ENCODE data around the gene SHISA4. TPM values are rescaled to one million over a fixed set of nuclear protein-coding genes. Genes with fewer than 3 reads are reported as not detected.
A peak's percentile ranks its signal among the peaks of the same experiment; 100 is the strongest.

SHISA4 gene
- total RNA-seq, 2 experiments from 2014 or later: 0.14 to 0.26 TPM

DNA sequence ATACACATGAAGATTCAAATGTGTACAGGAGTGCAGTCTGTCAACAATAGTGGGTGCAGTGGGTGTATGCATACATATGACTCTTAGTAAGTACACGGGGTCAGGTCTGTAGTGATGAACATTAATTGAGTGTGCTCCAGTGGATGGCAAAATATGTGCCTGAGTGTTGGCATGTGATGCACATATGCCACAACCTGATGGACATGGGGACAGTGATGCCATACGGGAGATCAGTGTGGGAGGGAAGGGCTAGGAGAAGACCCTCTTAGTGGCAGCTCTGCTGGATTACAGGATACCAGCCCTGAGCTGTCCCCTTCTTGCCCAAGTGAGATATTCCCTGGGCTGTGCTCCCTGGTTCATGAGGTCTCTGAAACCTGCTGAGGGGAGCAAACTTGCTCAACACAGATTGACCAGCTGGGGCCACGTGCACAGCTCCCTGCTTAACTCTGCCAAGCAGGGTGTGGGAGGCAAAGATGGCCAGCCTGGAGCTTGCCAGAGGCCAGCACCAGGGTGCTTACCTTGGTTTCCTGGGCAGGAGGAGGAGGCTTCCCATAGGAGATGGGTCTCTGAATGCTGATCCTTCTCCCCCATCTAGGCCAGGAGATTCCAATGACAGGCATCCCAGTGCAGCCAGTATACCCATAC is 2.2 kb downstream of the SHISA4 start:
- Mint-ChIP-seq H3K27ac (no peak overlapping the region), H3K36me3 (ENCODE audit: low read depth) (no peaks in the 10 kb centered on the region), H3K9me3 (ENCODE audit: low read depth) (no peaks in the 10 kb centered on the region), H3K4me1 (peaks cover 4% of the 10 kb centered on the region), H3K27me3 (peaks cover 36% of the 10 kb centered on the region), H3K4me3 (no peak overlapping the region)
- DNase-seq (no peak), ATAC-seq (no peak)
- CTCF ChIA-PET: interaction anchor here (0.7 kb wide), 1 partner anchor 142 kb away, joined by 4 read pairs; no protein-coding TSS in a partner anchor
- intact Hi-C loops (cut with DNase I, micrococcal nuclease): no loop called here
- POLR2A ChIA-PET: no interaction called here

DNA sequence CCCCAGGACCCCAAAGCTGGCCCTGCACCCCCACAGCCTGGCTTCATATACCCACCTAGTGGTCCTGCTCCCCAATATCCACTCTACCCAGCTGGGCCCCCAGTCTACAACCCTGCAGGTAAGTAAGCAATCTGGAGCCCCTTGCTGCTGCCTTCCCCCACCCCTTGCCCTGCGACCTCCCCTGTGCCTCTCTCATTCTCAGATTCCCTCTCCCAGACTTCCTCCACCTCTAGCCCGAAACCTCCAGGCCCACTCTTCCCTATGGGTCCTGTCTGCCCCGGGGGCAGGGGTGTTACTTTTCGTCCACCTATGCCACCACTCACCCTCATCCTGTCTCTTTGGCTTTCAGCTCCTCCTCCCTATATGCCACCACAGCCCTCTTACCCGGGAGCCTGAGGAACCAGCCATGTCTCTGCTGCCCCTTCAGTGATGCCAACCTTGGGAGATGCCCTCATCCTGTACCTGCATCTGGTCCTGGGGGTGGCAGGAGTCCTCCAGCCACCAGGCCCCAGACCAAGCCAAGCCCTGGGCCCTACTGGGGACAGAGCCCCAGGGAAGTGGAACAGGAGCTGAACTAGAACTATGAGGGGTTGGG is 2.9 kb downstream of the SHISA4 start:
- DNase-seq: no peak
- POLR2A ChIA-PET: no interaction called here
- H3K4me1 Mint-ChIP-seq: peaks cover 8% of the 10 kb centered on the region
- no peaks in the 10 kb centered on the region for H3K9me3 Mint-ChIP-seq (ENCODE audit: low read depth)
- intact Hi-C loops (cut with DNase I, micrococcal nuclease): no loop called here
- H3K36me3 Mint-ChIP-seq (ENCODE audit: low read depth): no peaks in the 10 kb centered on the region
- peaks cover 36% of the 10 kb centered on the region for H3K27me3 Mint-ChIP-seq
- ATAC-seq: no peak
- CTCF ChIA-PET: interaction anchor here (0.7 kb wide), 1 partner anchor 141 kb away, joined by 4 read pairs; no protein-coding TSS in a partner anchor
- H3K27ac Mint-ChIP-seq: no peak overlapping the region
- H3K4me3 Mint-ChIP-seq: no peak overlapping the region

DNA sequence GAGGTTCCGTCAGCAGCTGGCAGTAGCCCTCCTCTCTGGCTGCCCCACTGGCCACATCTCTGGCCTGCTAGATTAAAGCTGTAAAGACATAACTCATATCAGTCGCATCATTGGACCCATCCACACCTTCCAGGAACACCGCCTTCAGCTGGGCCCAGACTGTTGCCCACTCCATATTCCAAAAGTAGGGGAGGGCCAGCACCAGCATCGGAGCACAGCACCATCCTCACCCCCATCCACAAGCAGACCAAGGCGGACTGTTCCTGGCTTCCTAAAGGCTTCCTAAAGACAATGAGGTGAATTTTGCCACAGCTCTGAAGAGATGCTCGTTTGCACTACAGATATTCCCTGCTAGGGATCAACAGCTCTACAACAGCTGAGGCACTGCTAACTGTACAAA is 3.5 kb downstream of the SHISA4 start:
- intact Hi-C loops (cut with DNase I, micrococcal nuclease): no loop called here
- Mint-ChIP-seq H3K9me3 (ENCODE audit: low read depth) (no peaks in the 10 kb centered on the region), H3K36me3 (ENCODE audit: low read depth) (no peaks in the 10 kb centered on the region), H3K27me3 (peaks cover 29% of the 10 kb centered on the region), H3K4me1 (peaks cover 8% of the 10 kb centered on the region), H3K4me3 (no peak overlapping the region), H3K27ac (no peak overlapping the region)
- DNase-seq: no peak
- ChIA-PET CTCF (interaction anchor here (5.8 kb wide), 1 partner anchor 81 kb away, joined by 93 read pairs; no protein-coding TSS in a partner anchor), POLR2A (no interaction called here)
- ATAC-seq: no peak

DNA sequence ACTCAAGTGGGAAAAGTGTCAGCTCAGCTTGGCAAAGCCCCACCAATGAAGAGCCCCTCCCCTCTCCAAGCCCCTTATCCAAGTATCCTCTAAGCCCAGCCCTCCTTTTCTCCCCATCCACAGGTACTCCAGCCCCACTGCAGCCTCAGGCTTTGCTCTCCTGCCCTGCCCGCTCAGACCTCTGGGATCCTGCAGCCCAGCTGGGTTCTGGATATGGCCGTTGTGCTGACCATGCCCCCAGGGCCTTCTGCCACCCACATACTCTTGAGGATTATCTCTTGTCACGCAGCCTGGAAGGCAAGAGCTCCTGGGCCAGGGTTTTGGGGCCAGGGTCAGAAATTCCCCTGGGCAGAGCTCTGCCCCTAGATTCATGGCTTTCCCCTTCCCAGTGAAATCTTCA is 4.7 kb downstream of the SHISA4 start:
- Mint-ChIP-seq H3K4me3 (no peak overlapping the region), H3K27ac (no peak overlapping the region), H3K9me3 (ENCODE audit: low read depth) (no peaks in the 10 kb centered on the region), H3K27me3 (peaks cover 21% of the 10 kb centered on the region), H3K36me3 (ENCODE audit: low read depth) (no peaks in the 10 kb centered on the region), H3K4me1 (peaks cover 8% of the 10 kb centered on the region)
- intact Hi-C loops (cut with DNase I, micrococcal nuclease): no loop called here
- ChIA-PET CTCF (interaction anchor here (0.6 to 5.8 kb wide), 9 partner anchors 9 to 1392 kb away, joined by 3 to 93 read pairs (median 3); no protein-coding TSS in a partner anchor), POLR2A (no interaction called here)
- ATAC-seq: no peak
- DNase-seq: no peak

DNA sequence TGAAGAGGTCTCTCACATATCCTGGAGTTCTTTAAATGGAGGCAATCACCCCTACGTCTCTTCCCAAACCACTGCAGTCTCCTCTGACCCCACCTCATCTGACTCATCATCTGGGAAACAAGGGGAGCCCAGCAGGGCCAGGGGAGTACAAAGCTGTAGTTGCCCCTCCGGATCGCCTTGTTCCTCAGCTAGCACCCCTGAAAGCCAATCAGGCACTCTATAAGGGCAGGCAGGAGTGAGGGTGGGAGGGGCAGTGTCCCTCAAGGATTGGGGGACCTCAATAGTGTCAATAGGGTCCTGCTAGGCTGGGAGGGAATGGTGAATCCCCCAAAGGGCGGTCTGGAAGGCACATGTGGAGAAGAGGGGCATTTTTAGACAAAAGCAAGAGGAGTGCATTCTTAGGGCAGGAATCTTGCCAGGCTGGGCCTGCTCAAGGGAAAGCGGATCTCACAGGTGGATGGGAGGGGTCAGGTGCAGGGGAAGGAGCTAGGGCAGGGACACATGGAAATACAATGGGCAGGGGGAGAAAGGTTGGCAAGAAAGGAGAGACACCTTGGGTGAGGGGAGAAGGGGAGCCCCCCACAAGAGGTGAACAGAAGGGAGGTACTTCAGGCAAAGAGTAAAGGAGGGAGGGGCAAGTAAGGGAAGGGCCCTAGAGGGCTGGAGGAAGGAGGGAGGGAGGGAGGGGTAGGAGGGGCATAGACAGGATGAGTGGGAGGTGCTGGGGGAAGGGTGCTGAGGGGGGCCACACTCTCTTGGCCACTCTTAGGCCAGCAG is 5.8 kb downstream of the SHISA4 start:
- no peaks in the 10 kb centered on the region for H3K36me3 Mint-ChIP-seq (ENCODE audit: low read depth)
- intact Hi-C loops (cut with DNase I, micrococcal nuclease): loop anchor here in 1 of 2 experiments (5.0 kb wide), 1 partner anchor 63 kb away; the partner anchor contains the start of gene TIMM17A
- POLR2A ChIA-PET: no interaction called here
- no peak overlapping the region for H3K4me3 Mint-ChIP-seq
- ATAC-seq (no peak), DNase-seq (no peak)
- no peak overlapping the region for H3K27ac Mint-ChIP-seq
- CTCF ChIA-PET: interaction anchor here (0.6 to 5.8 kb wide), 15 partner anchors 8 to 1011 kb away, joined by 3 to 93 read pairs (median 9); partner anchors contain the start of genes RNPEP and TIMM17A
- no peaks in the 10 kb centered on the region for H3K9me3 Mint-ChIP-seq (ENCODE audit: low read depth)
- peaks cover 6% of the 10 kb centered on the region for H3K4me1 Mint-ChIP-seq
- peaks cover 19% of the 10 kb centered on the region for H3K27me3 Mint-ChIP-seq

DNA sequence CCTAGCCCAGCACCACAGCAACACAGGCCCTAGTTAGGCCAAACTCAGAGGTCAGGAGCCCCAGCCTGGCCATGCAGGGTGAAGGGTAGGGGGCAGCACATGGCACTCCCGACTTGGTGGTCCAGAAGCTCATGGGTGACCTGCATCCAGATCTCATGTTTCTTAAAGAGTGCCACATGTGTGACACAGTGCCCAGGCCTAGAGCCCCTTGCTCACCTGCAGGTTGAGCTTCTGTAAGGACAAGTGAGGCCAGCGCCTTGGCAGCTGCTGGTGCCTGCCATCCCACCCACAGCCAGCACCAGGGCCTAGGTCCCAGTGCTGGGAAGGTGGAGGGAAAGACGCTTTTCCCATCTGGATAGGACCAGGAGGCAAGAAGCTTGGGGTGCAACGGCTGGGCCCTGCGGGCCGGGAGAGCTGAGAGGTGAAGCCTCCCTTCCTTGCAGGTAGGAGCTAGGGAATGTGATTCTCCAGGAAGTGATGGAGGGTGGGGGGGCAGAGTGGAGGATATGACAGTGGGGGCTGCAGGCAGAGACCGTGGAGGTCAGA is 6.5 kb downstream of the SHISA4 start:
- Mint-ChIP-seq H3K36me3 (ENCODE audit: low read depth) (no peaks in the 10 kb centered on the region), H3K4me1 (peaks cover 5% of the 10 kb centered on the region), H3K4me3 (no peak overlapping the region), H3K9me3 (ENCODE audit: low read depth) (no peaks in the 10 kb centered on the region), H3K27me3 (peaks cover 17% of the 10 kb centered on the region), H3K27ac (no peak overlapping the region)
- intact Hi-C loops (cut with DNase I, micrococcal nuclease): loop anchor here in 1 of 2 experiments (5.0 kb wide), 1 partner anchor 62 kb away; the partner anchor contains the start of gene TIMM17A
- CTCF ChIA-PET: interaction anchor here (0.5 to 5.8 kb wide), 41 partner anchors 9 to 825 kb away, joined by 3 to 93 read pairs (median 5); partner anchors contain the start of genes LMOD1, PTPN7, RNPEP and TIMM17A
- ATAC-seq (no peak), DNase-seq (no peak)
- POLR2A ChIA-PET: interaction anchor here (0.6 to 1.1 kb wide), 3 partner anchors 60 to 204 kb away, joined by 4 to 7 read pairs (median 6); partner anchors contain the start of gene TIMM17A

DNA sequence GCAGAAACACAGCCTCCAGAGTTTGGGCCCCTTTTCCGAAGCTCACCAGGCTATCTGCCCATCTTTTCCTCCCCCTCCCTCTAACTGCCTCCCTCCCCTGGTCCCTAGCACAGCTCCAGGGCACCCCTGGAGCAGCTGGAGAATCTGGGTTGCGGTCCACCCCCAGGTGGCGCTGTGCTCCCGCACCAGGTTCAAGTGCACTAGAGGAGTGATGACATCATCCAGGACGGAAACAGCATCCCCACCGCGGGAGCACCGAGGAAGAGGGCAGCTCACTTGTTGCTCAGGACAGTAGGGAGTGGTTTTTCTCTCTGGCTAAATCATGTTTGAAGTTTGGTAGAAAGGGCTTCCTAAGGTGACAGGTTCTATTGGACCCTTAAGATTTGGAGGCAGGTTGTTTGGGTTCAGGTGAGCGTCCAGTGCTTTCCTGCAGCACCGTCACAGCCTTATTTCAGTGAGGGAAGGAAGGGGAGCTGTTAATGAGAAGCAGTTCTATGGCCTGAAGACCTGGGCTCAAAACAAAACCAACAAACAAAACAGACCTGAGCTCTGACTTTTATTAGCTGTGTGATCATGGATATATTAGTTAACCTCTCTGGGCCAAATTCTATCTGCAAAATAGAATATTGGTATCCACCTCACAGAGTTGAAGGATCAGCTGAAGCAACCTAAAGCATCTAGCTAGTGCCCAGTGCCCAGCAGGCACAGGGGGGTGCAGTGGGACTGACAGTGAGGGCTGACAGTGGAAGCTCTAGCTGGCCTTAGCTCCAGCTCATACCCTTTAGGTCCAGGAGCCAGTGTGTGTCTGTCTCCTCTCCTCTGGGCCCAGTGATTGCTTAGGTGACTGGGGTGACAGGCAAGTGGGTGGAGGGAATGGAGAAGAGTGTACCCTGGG is 7.5 kb downstream of the SHISA4 start:
- ChIA-PET POLR2A (interaction anchor here (0.6 to 1.1 kb wide), 6 partner anchors 17 to 203 kb away, joined by 3 to 8 read pairs (median 5); partner anchors contain the start of gene TIMM17A), CTCF (interaction anchor here (0.5 to 5.8 kb wide), 60 partner anchors 8 to 1302 kb away, joined by 3 to 93 read pairs (median 4); partner anchors contain the start of genes IPO9, LMOD1, PTPN7 and RNPEP)
- Mint-ChIP-seq H3K36me3 (ENCODE audit: low read depth) (no peaks in the 10 kb centered on the region), H3K4me1 (peaks cover 5% of the 10 kb centered on the region), H3K27ac (peak overlapping the region; percentile 56), H3K4me3 (peak overlapping the region; percentile 41), H3K9me3 (ENCODE audit: low read depth) (no peaks in the 10 kb centered on the region), H3K27me3 (peaks cover 11% of the 10 kb centered on the region)
- intact Hi-C loops (cut with DNase I, micrococcal nuclease): loop anchor here (1.0 to 5.0 kb wide), 7 partner anchors 59 to 239 kb away; partner anchors contain the start of genes TIMM17A (in 2 of the 2) and RNPEP (in 1 of the 2)
- ATAC-seq: peak; percentile 96
- DNase-seq: peak; percentile 94

DNA sequence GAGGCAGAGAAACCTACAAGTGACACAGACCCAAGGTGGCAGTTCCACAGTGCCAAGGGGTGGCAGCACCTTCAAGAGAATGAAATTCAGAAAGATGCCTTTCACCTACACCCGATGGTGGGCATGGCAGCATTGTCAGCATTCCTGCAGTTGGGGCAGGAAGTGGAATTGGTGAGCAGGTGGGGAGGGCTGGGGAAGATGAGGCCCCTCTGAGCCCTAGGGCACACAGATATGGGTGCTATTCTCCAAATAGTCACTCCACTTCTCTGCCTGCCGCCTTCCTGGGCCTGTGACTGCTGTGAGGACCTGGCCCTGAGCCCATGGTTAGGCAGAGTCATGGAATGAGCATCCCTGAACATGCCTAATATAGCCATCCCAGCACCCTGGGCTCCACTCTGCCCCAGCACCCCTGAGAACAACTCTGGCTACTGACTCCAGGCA is 8.3 kb downstream of the SHISA4 start:
- H3K4me1 Mint-ChIP-seq: peaks cover 5% of the 10 kb centered on the region
- H3K27ac Mint-ChIP-seq: no peak overlapping the region
- ATAC-seq (no peak), DNase-seq (no peak)
- H3K4me3 Mint-ChIP-seq: no peak overlapping the region
- no peaks in the 10 kb centered on the region for H3K36me3 Mint-ChIP-seq (ENCODE audit: low read depth)
- H3K9me3 Mint-ChIP-seq (ENCODE audit: low read depth): no peaks in the 10 kb centered on the region
- CTCF ChIA-PET: interaction anchor here (0.6 to 5.8 kb wide), 32 partner anchors 9 to 778 kb away, joined by 3 to 93 read pairs (median 6); partner anchors contain the start of genes IPO9 and RNPEP
- POLR2A ChIA-PET: interaction anchor here (0.6 kb wide), 1 partner anchor 27 kb away, joined by 3 read pairs; no protein-coding TSS in a partner anchor
- intact Hi-C loops (cut with DNase I, micrococcal nuclease): loop anchor here (1.0 to 5.0 kb wide), 7 partner anchors 58 to 238 kb away; partner anchors contain the start of genes TIMM17A (in 2 of the 2) and RNPEP (in 1 of the 2)
- peaks cover 8% of the 10 kb centered on the region for H3K27me3 Mint-ChIP-seq

DNA sequence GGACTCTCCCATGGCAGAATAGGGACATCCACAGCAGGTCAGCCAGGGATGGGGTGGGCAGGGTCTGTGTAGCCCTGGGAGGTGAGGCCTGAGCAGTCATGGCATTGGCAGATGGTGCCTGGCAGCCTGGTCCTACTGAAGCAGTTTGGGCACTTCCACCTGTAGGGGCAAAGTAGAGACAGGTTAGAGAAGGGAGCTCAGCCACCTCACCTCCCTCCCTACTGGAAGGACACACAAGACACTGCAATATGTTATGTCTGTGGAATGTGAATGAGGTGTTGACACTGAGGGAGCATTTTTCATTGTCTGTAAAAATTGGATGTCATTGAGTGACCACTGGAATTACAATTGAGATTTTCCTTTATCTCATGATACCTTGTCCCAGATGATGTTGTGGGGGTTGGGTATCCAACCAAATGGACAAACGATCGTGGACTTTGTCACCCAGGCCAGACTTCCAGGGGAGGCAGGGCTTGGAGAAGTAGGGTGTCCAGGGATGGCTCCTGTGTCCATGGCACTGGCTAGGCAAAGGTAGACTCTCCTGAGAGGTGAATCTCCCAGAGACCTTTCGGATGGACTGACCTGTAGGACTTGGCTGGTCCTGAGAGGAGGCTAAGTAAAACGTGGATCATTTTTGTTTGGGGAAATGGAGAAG is 9.7 kb downstream of the SHISA4 start:
- intact Hi-C loops (cut with DNase I, micrococcal nuclease): loop anchor here in 1 of 2 experiments (5.0 kb wide), 1 partner anchor 59 kb away; the partner anchor contains the start of gene TIMM17A
- Mint-ChIP-seq H3K9me3 (ENCODE audit: low read depth) (no peaks in the 10 kb centered on the region), H3K36me3 (ENCODE audit: low read depth) (no peaks in the 10 kb centered on the region), H3K27ac (no peak overlapping the region), H3K4me3 (no peak overlapping the region), H3K4me1 (peaks cover 5% of the 10 kb centered on the region), H3K27me3 (peaks cover 1% of the 10 kb centered on the region)
- ATAC-seq (no peak), DNase-seq (no peak)
- ChIA-PET CTCF (interaction anchor here (1.1 to 2.3 kb wide), 4 partner anchors 9 to 237 kb away, joined by 3 to 13 read pairs (median 3); no protein-coding TSS in a partner anchor), POLR2A (no interaction called here)

Measured in activated CD4-positive, alpha-beta T cell treated with anti-CD3 and anti-CD28 coated beads for 36 hours (primary cell).